ENCODE measurements around the gene ACTRT3.
A peak's percentile ranks its signal among the peaks of the same experiment; 100 is the strongest.

The ACTRT3 gene

DNA sequence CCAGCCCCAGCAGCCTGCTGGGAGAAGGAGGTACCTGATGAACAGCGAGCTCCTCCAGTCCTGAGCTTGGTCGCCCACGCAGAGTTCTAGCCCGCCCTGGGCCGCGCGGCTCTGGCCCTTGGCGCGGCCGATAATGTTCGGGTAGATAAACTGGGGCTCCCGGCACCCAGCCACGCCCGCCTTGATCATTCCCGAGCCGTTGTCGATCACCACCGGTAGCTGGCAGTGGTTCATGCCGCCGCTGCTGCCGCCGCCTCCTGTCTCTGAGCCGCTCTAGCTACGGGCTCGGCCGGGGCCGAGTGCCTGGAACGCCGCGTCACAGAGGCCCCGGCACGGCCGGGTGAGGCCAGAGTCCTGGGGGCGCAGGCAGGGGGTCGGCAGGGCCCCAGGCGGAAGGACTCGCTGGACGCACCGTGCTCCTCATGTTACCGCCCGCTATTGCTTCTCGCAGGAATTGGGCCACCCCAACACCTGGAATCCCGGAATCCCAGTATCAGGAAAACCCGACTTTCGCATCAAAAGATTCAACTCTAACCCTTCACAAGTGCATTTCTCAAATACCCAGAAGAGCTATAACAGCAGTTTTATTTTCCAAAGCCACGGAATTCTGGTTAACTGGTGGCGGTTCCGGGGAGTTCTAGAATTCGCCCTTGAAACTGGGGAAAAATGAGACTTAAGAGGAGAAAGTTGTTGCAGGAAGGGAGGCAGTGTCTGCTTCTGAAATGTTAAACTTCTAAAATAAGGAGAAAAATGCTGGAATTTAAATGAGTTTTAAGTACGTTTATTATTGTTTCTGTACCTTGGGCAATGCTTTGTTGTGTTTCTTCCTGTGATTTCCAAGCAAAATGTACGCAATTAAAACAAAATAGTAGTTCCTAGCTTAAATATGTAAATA is at the start of gene ACTRT3:
TSS of gene ACTRT3 (minus strand) at position 275 of the 895 bp plus-strand sequence. CDS start at position 234, 41 bp downstream.
- peak in 1 of 2 donors; percentile 20 for DNase-seq (ENCODE audit: low read depth in 2 of 2, low spot score in 1 of 2)

DNA sequence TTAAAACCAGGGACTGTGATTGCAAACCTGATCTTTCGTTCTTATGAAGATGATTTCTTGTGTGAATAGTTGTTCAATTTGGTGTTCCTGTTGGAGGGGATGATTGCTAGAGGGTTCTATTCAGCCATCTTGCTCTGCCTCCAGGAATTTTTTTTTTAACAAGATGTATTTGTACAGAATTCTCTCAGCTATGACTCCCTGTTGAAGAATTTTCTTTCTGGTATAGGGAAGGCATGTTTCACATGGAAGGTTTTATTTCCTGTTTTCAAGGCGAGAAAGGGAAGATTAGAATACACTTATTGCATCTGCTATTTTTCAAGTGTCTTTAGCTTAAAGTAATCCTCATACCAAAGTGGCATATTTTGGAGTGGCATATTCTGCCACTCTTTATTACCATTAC is 49.0 kb upstream of the ACTRT3 start:
- no peak for DNase-seq (ENCODE audit: low read depth in 2 of 2, low spot score in 1 of 2)

DNA sequence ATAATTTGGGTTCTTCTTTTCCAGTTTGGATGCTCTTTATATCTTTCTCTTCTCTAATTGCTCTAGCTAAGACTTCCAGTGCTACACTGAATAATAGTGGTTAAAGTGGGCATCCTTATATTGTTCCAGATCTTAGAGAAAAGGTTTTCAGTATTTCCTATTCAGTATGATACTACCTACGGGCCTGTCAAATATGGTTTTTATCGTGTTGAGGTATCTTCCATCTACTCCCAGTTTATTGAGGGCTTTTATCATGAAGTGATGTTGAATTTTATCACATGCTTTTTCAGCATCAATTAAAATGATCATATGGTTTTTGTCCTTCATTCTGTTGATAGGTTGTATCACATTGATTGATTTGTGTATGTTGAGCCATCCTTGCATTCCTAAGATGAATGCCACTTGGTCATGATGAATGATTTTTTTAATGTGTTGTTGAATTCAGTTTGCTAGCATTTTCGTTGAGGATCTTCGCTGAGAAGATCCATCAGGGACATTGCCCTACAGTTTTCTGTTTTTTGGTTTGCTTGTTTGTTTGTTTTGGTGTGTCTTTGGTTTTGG is 46.3 kb upstream of the ACTRT3 start:
- no peak for DNase-seq (ENCODE audit: low read depth in 2 of 2, low spot score in 1 of 2)

DNA sequence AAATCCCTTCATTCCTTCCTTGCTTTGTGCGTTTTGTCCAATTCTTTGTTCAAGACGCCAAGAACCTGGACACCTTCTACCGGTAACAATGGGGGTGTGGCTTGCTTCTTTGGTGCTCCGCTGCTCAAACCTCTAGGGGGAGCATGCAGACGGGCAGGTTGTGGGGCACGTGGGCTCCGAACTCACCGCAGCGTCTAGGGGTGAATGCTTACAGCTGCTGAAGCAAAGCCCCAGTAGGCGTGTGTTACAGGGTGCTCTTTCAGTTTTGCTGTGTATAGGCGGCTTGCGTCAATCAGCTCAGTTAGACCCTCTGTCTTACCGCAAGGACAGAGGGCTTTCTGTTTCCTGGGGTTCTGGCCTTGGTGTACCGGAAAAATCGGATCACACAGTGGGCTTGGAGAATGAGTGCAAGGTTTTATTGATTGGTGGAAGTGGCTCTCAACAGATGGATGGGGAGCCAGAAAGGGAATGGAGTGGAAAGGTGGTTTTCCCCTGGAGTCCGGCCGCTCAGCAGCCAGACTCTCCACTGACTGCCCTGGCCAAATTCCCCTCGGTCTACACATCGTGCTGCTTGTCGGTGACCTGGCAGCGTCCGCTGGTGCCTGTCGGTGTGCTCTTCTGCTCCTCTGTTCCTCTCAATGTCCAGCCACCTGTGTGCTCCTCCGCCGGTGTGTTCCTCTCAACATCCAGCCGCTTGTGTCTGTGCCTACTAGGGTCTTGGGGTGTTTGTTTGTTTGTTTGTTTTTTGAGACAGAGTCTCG is 44.6 kb upstream of the ACTRT3 start:
- peak; percentile 42 to 67 for DNase-seq (ENCODE audit: low read depth in 2 of 2, low spot score in 1 of 2)

DNA sequence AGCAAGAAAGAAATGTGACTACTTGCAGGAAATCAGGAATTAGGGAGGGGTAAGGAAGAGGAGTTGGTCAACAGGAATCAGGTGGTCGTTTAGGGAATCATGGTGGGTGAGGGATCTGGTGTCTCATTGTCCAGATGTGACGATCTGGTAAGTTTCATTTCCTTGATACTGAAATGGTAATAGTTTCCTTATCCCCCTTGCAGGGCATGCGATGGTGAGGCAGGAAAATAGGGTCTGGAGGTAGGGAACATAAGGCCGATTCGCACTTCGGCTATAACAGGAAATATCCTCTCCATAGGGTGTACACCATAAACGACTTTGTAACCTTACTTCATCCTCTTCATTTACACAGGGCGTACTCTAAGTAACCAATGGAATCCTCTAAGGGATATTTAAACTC is 43.9 kb upstream of the ACTRT3 start:
- DNase-seq (ENCODE audit: low read depth in 2 of 2, low spot score in 1 of 2): no peak

DNA sequence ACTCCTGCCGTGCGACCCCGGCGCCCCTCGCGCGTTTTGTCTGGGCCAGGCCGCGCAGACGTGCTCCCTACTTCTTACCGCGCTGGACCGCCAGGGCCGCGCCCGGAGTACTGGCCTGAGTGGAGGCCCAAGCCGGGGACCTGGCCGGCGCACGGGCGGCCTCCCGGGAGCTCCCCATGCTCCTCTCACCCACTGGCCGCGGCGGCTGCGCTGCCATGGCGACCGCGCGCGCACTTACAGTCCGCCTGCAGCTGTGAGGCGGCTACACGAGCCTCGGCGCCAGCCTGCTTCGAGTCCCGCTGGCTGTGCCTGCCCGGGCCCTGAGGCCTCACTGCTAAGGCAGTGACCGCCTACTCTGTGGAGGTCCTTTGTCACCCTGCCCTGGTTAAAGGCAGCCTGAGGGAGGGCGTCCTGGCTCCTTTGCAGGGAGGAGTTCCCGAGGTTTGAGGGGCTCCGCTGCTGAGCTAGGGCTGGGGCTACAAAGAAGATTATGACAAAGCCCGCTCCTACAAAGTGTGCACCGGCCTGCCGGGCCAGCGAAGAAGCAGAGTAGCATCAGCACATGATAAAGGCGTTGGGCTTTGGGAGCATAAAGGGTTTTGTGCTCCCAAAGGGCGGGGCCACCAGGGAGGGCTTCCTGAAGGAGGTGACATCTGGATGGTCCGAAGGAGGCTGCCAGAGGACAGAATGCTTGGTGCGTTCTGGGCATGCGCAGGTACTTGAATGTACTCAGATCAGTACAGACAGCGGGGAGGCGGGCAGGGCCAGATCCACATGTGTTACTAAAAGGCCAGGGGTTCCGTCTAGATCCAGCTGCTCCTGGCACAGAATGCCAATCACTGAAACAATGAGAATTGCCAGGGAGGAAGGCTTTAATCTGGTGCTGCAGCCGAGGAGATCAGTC is 43.2 kb upstream of the ACTRT3 start, which contains the start of the genes LRRC34 and LRRIQ4:
TSS of gene LRRC34 (minus strand) at position 573 of the 904 bp plus-strand sequence. CDS start at position 217, 356 bp downstream.
TSS of gene LRRIQ4 (plus strand) at position 539 of the 904 bp plus-strand sequence. CDS start 9,052 bp downstream, outside the sequence.
- DNase-seq (ENCODE audit: low read depth in 2 of 2, low spot score in 1 of 2): peak; percentile 42 to 46

DNA sequence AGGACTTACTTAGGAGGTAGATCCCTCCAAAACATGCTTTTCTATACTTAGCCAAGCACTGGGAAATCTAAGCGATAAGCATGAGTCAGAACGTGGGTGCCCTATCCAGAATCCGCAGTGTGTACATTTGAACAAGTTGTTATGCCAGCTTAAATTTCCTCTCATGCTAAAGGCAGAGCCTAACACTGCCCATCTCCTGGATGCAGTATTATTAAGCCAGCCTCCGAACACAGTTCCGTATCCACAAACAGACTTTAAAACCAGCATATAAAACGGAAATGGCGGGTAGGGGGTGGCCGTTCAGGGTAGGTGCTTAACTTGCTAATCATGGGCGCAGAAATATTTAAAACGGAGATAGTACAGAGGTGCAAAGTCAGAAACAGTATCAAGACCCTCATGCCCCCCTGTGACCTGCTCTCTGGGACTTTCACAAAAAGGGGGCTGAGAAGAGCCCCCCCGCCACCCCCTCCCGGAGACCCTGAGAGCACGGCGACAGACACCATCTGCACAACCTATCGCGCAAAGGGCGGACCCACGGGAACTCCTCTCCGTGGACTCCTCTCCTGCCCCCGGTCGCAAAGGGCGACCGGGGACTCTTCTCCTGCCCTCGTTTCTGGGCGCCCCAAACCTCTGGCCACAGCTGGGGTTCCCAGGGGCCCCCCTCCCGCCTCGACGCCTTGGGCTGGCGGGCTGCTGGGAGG is 42.4 kb upstream of the ACTRT3 start:
- DNase-seq (ENCODE audit: low read depth in 2 of 2, low spot score in 1 of 2): no peak

DNA sequence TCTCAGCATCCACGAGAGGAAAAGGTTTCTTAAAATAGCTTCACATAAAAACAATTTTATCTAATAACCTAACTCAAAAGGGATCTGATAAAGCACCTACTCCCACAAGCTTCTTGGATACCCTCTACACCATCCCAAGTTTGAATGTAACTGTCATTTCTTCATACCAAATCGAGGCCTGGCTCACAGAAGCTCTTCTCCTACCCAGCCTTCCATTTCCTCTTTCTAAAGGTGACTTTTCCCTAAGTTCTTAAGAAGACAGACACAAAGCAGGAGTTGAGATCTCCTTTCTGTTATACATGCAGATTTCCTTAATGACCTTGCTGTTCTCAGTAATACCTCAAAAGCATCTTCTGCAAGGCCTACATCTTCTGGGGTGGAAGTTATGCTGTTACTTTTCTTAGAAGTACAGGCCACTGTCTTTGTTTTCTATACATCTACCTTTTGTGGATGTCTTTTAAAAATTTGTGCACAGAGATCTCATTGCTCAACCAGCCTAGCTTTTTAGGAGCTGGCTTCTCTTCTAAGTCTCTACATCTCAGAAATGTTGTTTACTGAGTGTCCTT is 40.0 kb upstream of the ACTRT3 start:
- DNase-seq (ENCODE audit: low read depth in 2 of 2, low spot score in 1 of 2): no peak

DNA sequence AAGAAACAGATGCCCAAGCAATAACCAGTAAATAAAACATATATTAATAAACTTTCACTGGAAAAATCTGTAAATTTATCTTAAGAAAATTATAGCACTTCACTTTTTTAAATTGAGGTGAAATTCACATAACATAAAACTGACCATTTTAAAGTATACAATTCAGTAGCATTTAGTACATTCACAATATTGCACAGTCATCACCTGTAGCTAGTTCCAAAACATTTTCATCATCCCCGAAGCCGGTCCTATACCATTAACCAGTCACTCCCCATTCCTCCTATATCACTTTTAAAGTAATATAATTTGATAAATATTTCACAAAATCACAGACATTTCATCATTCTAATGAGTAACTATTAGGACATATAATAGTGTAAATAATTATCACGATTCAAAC is 35.3 kb upstream of the ACTRT3 start:
- DNase-seq (ENCODE audit: low read depth in 2 of 2, low spot score in 1 of 2): no peak

DNA sequence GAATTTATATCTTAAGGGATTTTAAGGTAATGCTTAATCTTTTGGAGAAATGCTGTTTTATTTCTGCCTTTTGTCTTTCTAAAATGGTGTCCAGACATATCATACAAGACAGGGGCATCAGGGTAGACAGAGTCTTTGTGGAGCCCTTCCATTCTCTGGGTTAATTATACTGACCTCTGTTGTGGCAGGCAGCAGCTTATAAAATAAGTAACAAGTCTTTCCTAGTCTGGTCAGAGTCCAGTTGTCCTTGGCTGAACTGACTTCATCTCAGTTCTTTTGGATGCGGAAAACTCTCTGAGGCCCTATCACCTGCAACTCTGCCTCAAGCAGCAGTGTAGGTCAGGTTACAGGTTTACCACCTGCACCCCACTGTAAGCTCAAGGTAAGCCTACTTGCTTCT is 23.0 kb upstream of the ACTRT3 start:
- no peak for DNase-seq (ENCODE audit: low read depth in 2 of 2, low spot score in 1 of 2)

DNA sequence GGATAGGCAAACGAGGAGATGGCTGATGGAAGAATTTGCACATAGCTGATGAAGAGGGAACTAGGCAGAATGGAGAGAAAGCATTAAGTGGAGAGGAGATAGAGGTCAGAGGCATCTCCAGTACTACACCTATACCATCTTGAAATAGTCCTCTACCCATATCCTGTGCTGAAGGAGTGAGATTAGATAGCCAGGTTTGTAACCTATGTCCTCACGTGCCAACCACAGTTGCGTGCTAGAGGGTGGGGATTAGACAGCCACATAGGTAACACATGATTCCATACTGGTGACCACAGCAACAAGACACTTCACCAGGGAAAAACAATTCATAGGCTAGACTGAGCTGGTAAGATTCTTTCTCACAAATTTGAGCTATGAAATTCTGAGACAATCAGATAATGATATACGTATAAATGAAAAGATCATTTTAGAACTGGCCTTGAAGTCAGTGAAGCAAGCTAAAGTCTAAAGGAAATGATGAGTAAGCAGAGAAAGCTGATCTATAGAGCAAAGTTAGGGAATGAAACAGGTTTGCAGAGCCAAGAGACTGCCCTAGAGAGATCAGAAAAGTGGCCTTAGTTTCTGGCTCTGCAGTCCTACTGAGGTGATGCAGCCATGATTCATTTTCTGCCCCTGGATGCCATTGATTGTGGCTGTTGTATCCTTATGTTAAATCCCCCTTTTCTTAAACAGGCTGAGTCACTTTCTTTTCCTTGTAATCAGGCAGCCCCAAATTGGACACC is 21.5 kb upstream of the ACTRT3 start:
- no peak for DNase-seq (ENCODE audit: low read depth in 2 of 2, low spot score in 1 of 2)

DNA sequence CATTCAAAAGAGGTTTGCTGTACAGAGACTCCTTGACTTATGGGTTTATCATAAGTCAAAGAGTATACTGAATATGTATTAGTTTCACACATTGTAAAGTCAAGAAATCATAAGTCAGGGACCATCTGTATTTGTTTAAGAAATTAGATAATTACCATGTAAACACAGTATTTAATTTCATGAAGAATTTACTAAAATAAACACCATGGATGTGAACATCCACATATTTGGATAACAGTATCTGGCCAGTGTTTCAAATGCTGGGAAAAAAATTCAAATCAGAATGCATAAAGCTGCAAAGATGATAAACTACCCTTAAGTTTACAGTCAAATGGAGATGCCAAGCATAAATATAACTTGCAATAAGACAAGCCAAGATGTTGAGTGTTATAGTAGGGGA is 20.9 kb upstream of the ACTRT3 start:
- DNase-seq (ENCODE audit: low read depth in 2 of 2, low spot score in 1 of 2): no peak

DNA sequence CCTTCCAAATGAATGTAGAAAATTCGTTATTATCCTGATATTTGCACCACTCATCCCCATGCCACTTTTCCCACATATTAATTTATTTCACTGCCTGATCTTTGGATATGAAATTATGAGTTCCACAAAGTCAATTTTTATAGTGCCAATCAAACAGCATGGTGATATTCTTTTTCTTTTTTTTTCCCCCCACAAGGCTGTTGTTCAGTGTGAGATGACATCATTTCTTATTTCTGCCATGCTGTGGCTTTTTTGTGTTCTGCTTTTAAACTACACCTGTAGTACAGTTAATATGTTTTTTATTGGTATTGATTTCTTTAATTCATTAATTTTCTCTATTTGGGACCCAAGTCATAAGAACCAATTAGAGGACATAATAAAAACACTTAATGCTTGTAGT is 18.4 kb upstream of the ACTRT3 start:
- DNase-seq (ENCODE audit: low read depth in 2 of 2, low spot score in 1 of 2): no peak

DNA sequence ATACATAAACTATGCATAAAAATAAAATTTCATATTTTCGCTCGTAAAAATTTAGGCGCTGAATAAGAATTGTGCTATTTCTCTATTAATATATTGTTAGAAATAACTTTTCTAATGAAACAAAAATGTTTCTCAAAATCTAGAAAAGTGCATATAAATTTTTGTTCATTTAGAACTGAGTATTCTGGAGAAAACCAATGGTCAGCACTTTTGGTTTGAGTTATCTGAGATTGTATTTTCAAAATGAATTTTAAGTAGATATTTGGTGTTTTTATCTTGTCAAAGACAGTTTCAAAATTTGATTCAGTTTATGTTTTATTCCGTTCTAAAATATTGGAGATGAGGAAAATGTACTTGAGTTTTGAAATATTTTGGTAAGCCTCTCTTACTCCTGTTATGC is 17.8 kb upstream of the ACTRT3 start:
- DNase-seq (ENCODE audit: low read depth in 2 of 2, low spot score in 1 of 2): no peak

DNA sequence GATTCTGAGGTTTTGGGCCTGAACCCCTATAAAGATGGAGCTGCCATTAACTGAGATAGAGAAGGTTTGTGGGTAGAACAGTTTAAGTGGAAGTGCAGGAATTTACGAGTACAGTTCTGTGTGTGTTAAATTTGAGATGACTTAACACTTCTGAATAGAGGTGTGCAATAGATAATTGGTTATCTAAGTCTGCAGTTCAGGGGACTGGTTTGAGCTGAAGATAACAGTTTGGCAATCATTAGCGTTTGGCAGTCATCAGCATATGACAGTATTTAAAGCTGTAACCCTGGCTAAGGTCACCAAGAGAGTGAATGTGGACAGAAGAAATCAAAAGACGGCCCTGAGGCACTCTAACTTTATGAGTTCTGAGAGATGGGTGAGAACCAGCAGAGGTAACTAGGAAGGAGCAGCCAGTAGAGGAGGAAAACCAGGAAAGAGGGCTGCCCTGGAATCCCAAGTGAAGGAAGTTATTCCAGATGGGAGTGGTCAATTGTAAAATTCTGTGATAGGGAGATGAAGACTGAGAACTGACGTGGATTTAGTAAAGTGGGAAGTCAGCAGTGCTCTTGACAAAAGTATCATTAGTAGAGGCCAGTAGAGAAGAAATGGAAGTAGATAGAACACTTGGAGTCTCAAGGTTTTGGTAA is 12.0 kb upstream of the ACTRT3 start:
- no peak for DNase-seq (ENCODE audit: low read depth in 2 of 2, low spot score in 1 of 2)

DNA sequence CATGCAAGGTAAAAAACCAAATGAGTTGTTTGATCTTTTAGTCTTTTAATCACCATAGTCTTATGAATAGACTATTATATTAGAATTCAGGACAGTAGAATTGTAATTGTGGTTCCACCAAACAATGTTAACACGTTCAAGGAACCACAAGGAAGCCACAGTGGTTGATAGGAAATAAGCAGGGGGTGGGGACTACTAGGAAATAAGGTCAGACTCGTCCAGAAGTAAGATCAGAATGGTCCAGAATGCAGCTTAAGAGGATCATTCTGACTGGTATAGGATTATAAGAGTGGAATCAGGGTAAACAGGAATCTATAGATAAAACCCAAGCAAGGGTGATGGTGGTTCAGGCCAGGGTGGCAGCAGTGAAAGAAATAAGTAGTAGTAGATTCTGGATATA is 11.4 kb upstream of the ACTRT3 start:
- DNase-seq (ENCODE audit: low read depth in 2 of 2, low spot score in 1 of 2): no peak

DNA sequence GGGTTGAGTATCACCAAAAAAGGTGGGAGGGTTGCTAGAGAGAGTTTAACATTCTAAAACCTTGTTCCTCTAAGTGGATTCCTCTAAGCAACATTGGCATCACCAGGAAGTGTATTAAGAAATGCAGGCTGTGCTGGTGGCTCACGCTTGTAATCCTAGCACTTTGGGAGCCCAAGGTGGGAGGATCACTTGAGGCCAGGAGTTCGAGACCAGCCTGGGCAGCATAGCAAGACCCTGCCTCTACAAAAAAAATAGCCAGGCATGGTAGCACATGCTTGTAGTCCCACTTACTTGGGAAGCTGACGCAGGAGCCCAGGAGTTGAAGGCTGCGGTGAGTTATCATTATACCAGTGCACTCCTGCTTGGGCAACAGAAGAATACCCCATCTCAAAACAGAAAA is 8.5 kb upstream of the ACTRT3 start:
- no peak for DNase-seq (ENCODE audit: low read depth in 2 of 2, low spot score in 1 of 2)

DNA sequence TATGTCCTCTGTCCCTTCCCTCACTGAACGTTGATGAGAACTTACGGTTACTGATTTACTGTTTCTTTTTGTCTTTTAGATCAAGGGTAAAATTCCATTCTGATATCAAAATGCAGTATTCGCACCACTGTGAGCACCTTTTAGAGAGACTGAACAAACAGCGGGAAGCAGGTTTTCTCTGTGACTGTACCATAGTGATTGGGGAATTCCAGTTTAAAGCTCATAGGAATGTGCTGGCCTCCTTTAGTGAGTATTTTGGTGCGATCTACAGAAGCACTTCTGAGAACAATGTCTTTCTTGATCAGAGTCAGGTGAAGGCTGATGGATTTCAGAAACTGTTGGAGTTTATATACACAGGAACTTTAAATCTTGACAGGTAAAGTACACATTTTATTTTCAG is 4.8 kb upstream of the ACTRT3 start:
- DNase-seq (ENCODE audit: low read depth in 2 of 2, low spot score in 1 of 2): no peak
